ENCODE measurements around the gene PDE2A.
A peak's percentile ranks its signal among the peaks of the same experiment; 100 is the strongest.
"Not testable (repeated sequence)": the region's sequence is repeated elsewhere in the genome, so short reads cannot be mapped to it uniquely, and the experiment has no call there.

PDE2A gene

GRCh38 chr11:72560864-72561263, 113.4 kb downstream of the PDE2A start:
- not testable (repeated sequence) for H3K14ac ChIP-seq (ENCODE audit: low read length)

GRCh38 chr11:72556433-72556832, 117.8 kb downstream of the PDE2A start:
- H3K36me3 ChIP-seq (ENCODE audit: control insufficient read depth in 1 of 2, insufficient read depth in 2 of 2, low read length in 2 of 2) = no peaks in the 10 kb centered on the region
- H3K23ac ChIP-seq (ENCODE audit: low read length) = no peak overlapping the region
- H3K4me1 ChIP-seq (ENCODE audit: control insufficient read depth in 1 of 2, insufficient read depth in 2 of 2, low read length in 2 of 2) = peaks cover 0 to 3% of the 10 kb centered on the region in 2 experiments
- no peak overlapping the region for H2AFZ ChIP-seq (ENCODE audit: insufficient read depth, low read length, poor library complexity)
- peaks cover 3% of the 10 kb centered on the region for H3K9me3 ChIP-seq (ENCODE audit: insufficient read depth, low read depth, low read length)
- H3K79me1 ChIP-seq (ENCODE audit: low read length) = no peaks in the 10 kb centered on the region
- no peak overlapping the region for H4K8ac ChIP-seq (ENCODE audit: low read depth, low read length)
- no peak overlapping the region for H3K18ac ChIP-seq (ENCODE audit: low read length)
- H2AK5ac ChIP-seq (ENCODE audit: low read length) = no peak overlapping the region
- no peak overlapping the region for H2BK5ac ChIP-seq (ENCODE audit: low read depth, low read length, poor library complexity)
- no peaks in the 10 kb centered on the region for H3K27me3 ChIP-seq (ENCODE audit: insufficient read depth, low read length)
- no CpG with 5 or more reads among the region's 5 CpGs for WGBS (ENCODE audit: extremely low coverage, insufficient coverage, insufficient read length)
- no peak overlapping the region for H3K4ac ChIP-seq (ENCODE audit: low read depth, low read length)
- no peaks in the 10 kb centered on the region for H3K79me2 ChIP-seq (ENCODE audit: control insufficient read depth, insufficient read depth, low read length, poor library complexity)
- no peak for DNase-seq
- H3K9ac ChIP-seq (ENCODE audit: low read length) = no peak overlapping the region
- H2BK12ac ChIP-seq (ENCODE audit: low read length) = no peak overlapping the region
- H4K91ac ChIP-seq (ENCODE audit: low read depth, low read length) = no peak overlapping the region
- H3K27ac ChIP-seq (ENCODE audit: low read depth, low read length) = no peak overlapping the region
- no peak overlapping the region for H2BK120ac ChIP-seq (ENCODE audit: insufficient read depth, low read length, poor library complexity)
- no peak overlapping the region for H3K4me3 ChIP-seq (ENCODE audit: low read depth, low read length)
- H3K4me2 ChIP-seq (ENCODE audit: low read length) = no peak overlapping the region
- H4K12ac ChIP-seq (ENCODE audit: low read depth, low read length) = no peak overlapping the region
- no peak overlapping the region for H3K14ac ChIP-seq (ENCODE audit: low read length)

More at GRCh38 chr11:72560864-72561263, 113.4 kb downstream of the PDE2A start:
- not testable (repeated sequence) for DNase-seq; H3K27ac ChIP-seq (ENCODE audit: low read depth, low read length); H4K12ac ChIP-seq (ENCODE audit: low read depth, low read length); H4K8ac ChIP-seq (ENCODE audit: low read depth, low read length); H2AK5ac ChIP-seq (ENCODE audit: low read length); H3K36me3 ChIP-seq (ENCODE audit: control insufficient read depth in 1 of 2, insufficient read depth in 2 of 2, low read length in 2 of 2); H2BK5ac ChIP-seq (ENCODE audit: low read depth, low read length, poor library complexity); H3K9ac ChIP-seq (ENCODE audit: low read length); H3K79me2 ChIP-seq (ENCODE audit: control insufficient read depth, insufficient read depth, low read length, poor library complexity); H2BK12ac ChIP-seq (ENCODE audit: low read length); H3K9me3 ChIP-seq (ENCODE audit: insufficient read depth, low read depth, low read length); H3K18ac ChIP-seq (ENCODE audit: low read length); H3K27me3 ChIP-seq (ENCODE audit: insufficient read depth, low read length); H2AFZ ChIP-seq (ENCODE audit: insufficient read depth, low read length, poor library complexity); H3K23ac ChIP-seq (ENCODE audit: low read length); H2BK120ac ChIP-seq (ENCODE audit: insufficient read depth, low read length, poor library complexity); H3K4ac ChIP-seq (ENCODE audit: low read depth, low read length); H3K4me2 ChIP-seq (ENCODE audit: low read length); H3K79me1 ChIP-seq (ENCODE audit: low read length); H3K4me3 ChIP-seq (ENCODE audit: low read depth, low read length)
- H4K91ac ChIP-seq (ENCODE audit: low read depth, low read length) = peak overlapping the region; percentile 3
- WGBS (ENCODE audit: extremely low coverage, insufficient coverage, insufficient read length) = no CpG with 5 or more reads among the region's 15 CpGs
- peaks cover 8 to 17% of the 10 kb centered on the region in 2 experiments for H3K4me1 ChIP-seq (ENCODE audit: control insufficient read depth in 1 of 2, insufficient read depth in 2 of 2, low read length in 2 of 2)

- not testable (repeated sequence) for H3K14ac ChIP-seq (ENCODE audit: low read length); H4K8ac ChIP-seq (ENCODE audit: low read depth, low read length); H3K9me3 ChIP-seq (ENCODE audit: insufficient read depth, low read depth, low read length); H2AK5ac ChIP-seq (ENCODE audit: low read length); H3K79me1 ChIP-seq (ENCODE audit: low read length); H3K4me2 ChIP-seq (ENCODE audit: low read length); H3K27me3 ChIP-seq (ENCODE audit: insufficient read depth, low read length); H3K18ac ChIP-seq (ENCODE audit: low read length); H2BK120ac ChIP-seq (ENCODE audit: insufficient read depth, low read length, poor library complexity); H2AFZ ChIP-seq (ENCODE audit: insufficient read depth, low read length, poor library complexity); H3K4me1 ChIP-seq (ENCODE audit: control insufficient read depth in 1 of 2, insufficient read depth in 2 of 2, low read length in 2 of 2); H3K4me3 ChIP-seq (ENCODE audit: low read depth, low read length); H3K27ac ChIP-seq (ENCODE audit: low read depth, low read length); H4K91ac ChIP-seq (ENCODE audit: low read depth, low read length); H3K36me3 ChIP-seq (ENCODE audit: control insufficient read depth in 1 of 2, insufficient read depth in 2 of 2, low read length in 2 of 2); H2BK5ac ChIP-seq (ENCODE audit: low read depth, low read length, poor library complexity); H2BK12ac ChIP-seq (ENCODE audit: low read length); H4K12ac ChIP-seq (ENCODE audit: low read depth, low read length); H3K4ac ChIP-seq (ENCODE audit: low read depth, low read length); H3K23ac ChIP-seq (ENCODE audit: low read length); DNase-seq; H3K9ac ChIP-seq (ENCODE audit: low read length); H3K79me2 ChIP-seq (ENCODE audit: control insufficient read depth, insufficient read depth, low read length, poor library complexity)
- WGBS (ENCODE audit: extremely low coverage, insufficient coverage, insufficient read length) = no CpG with 5 or more reads among the region's 3 CpGs
These were observed 119.2 kb downstream of the PDE2A start for GRCh38 chr11:72555014-72555522.

GRCh38 chr11:72553706-72554105, 120.5 kb downstream of the PDE2A start:
- H3K9ac ChIP-seq (ENCODE audit: low read length) = no peak overlapping the region
- WGBS (ENCODE audit: extremely low coverage, insufficient coverage, insufficient read length) = no CpG with 5 or more reads among the region's 3 CpGs

More at GRCh38 chr11:72553706-72554105, 120.5 kb downstream of the PDE2A start:
- Histone ChIP-seq H3K4me2 (ENCODE audit: low read length) (no peak overlapping the region), H4K91ac (ENCODE audit: low read depth, low read length) (no peak overlapping the region), H3K9me3 (ENCODE audit: insufficient read depth, low read depth, low read length) (peaks cover 3% of the 10 kb centered on the region), H3K4me1 (ENCODE audit: control insufficient read depth in 1 of 2, insufficient read depth in 2 of 2, low read length in 2 of 2) (peaks cover 0 to 5% of the 10 kb centered on the region in 2 experiments), H3K79me1 (ENCODE audit: low read length) (peaks cover 2% of the 10 kb centered on the region), H3K14ac (ENCODE audit: low read length) (no peak overlapping the region), H3K18ac (ENCODE audit: low read length) (no peak overlapping the region), H2AK5ac (ENCODE audit: low read length) (no peak overlapping the region), H3K23ac (ENCODE audit: low read length) (no peak overlapping the region), H3K4me3 (ENCODE audit: low read depth, low read length) (no peak overlapping the region), H2BK120ac (ENCODE audit: insufficient read depth, low read length, poor library complexity) (no peak overlapping the region), H3K4ac (ENCODE audit: low read depth, low read length) (no peak overlapping the region), H3K27ac (ENCODE audit: low read depth, low read length) (no peak overlapping the region), H3K79me2 (ENCODE audit: control insufficient read depth, insufficient read depth, low read length, poor library complexity) (no peaks in the 10 kb centered on the region), H4K12ac (ENCODE audit: low read depth, low read length) (no peak overlapping the region), H2BK5ac (ENCODE audit: low read depth, low read length, poor library complexity) (no peak overlapping the region), H4K8ac (ENCODE audit: low read depth, low read length) (no peak overlapping the region), H3K36me3 (ENCODE audit: control insufficient read depth in 1 of 2, insufficient read depth in 2 of 2, low read length in 2 of 2) (no peaks in the 10 kb centered on the region), H2AFZ (ENCODE audit: insufficient read depth, low read length, poor library complexity) (no peak overlapping the region), H2BK12ac (ENCODE audit: low read length) (no peak overlapping the region), H3K27me3 (ENCODE audit: insufficient read depth, low read length) (no peaks in the 10 kb centered on the region)
- no peak for DNase-seq
